H9 (cell line): ENCODE data around the gene CCR8. TPM values are rescaled to one million over a fixed set of nuclear protein-coding genes. Genes with fewer than 3 reads are reported as not detected.

Experiments used
- DNase-seq: peaks from one replicate; pipeline ENCODE4 v3.0.0-alpha.2; 2017
- H2AFZ ChIP-seq: one replicate; pipeline ENCODE4 v1.6.1; 2013; ENCODE audit warnings: mild to moderate bottlenecking, low read length, control low read depth, moderate library complexity
- H2AK5ac ChIP-seq: 2 replicates; pipeline ENCODE4 v1.6.1; 2013; ENCODE audit warnings: low read length, control low read depth, mixed read lengths; ENCODE audit not compliant: insufficient read length
- H2BK120ac ChIP-seq: one replicate; pipeline ENCODE4 v1.6.1; 2013; ENCODE audit warnings: low read depth, mild to moderate bottlenecking, low read length, control low read depth, inconsistent platforms; ENCODE audit not compliant: poor library complexity, severe bottlenecking
- H2BK12ac ChIP-seq: 2 replicates; pipeline ENCODE4 v1.6.1; 2013; ENCODE audit warnings: low read length, control low read depth, mixed read lengths, low read depth; ENCODE audit not compliant: insufficient read length
- H2BK15ac ChIP-seq: 2 replicates; pipeline ENCODE4 v1.6.1; 2013; ENCODE audit warnings: low read depth, low read length, control low read depth
- H2BK20ac ChIP-seq: one replicate; pipeline ENCODE4 v1.6.1; 2013; ENCODE audit warnings: low read depth, mild to moderate bottlenecking, low read length, control low read depth, inconsistent platforms; ENCODE audit not compliant: poor library complexity, severe bottlenecking
- H2BK5ac ChIP-seq: 2 replicates; pipeline ENCODE4 v1.6.1; 2013; ENCODE audit warnings: low read length, control low read depth, mixed read lengths; ENCODE audit not compliant: insufficient read length
- H3K14ac ChIP-seq: 2 replicates; pipeline ENCODE4 v1.6.1; 2013; ENCODE audit warnings: low read length, control low read depth; ENCODE audit not compliant: insufficient read depth
- H3K18ac ChIP-seq: 2 replicates; pipeline ENCODE4 v1.6.1; 2013; ENCODE audit warnings: low read depth, mild to moderate bottlenecking, mixed read lengths, low read length, control low read depth; ENCODE audit not compliant: insufficient read length
- H3K23ac ChIP-seq: 2 replicates; pipeline ENCODE4 v1.6.1; 2013; ENCODE audit warnings: low read length, control low read depth, mixed read lengths, low read depth; ENCODE audit not compliant: insufficient read length
- H3K23me2 ChIP-seq: 2 replicates; pipeline ENCODE4 v1.6.1; 2013; ENCODE audit warnings: low read depth, mild to moderate bottlenecking, mixed read lengths, low read length, control low read depth; ENCODE audit not compliant: insufficient read length, poor library complexity, severe bottlenecking
- H3K27ac ChIP-seq: 2 replicates; pipeline ENCODE4 v1.5.1; 2013; ENCODE audit warnings: low read length, control low read depth, mixed read lengths, low read depth; ENCODE audit not compliant: insufficient read length
- H3K27me3 ChIP-seq: 2 replicates; pipeline ENCODE4 v1.6.1; 2013; ENCODE audit warnings: low read length, control low read depth, inconsistent platforms; ENCODE audit not compliant: insufficient read depth
- H3K4ac ChIP-seq: 2 replicates; pipeline ENCODE4 v1.6.1; 2013; ENCODE audit warnings: low read depth, mild to moderate bottlenecking, control low read depth, inconsistent platforms, low read length, moderate library complexity
- H3K4me1 ChIP-seq: 2 replicates; pipeline ENCODE4 v1.6.1; 2013; ENCODE audit warnings: low read length, control low read depth, inconsistent platforms; ENCODE audit not compliant: insufficient read depth
- H3K4me2 ChIP-seq: 2 replicates; pipeline ENCODE4 v1.6.1; 2013; ENCODE audit warnings: low read length, control low read depth, mixed read lengths; ENCODE audit not compliant: insufficient read length, insufficient read depth
- H3K56ac ChIP-seq: 2 replicates; pipeline ENCODE4 v1.6.1; 2013; ENCODE audit warnings: low read depth, mild to moderate bottlenecking, mixed read lengths, low read length, control low read depth; ENCODE audit not compliant: insufficient read length
- H3K79me1 ChIP-seq: 2 replicates; pipeline ENCODE4 v1.6.1; 2013; ENCODE audit warnings: low read depth, mild to moderate bottlenecking, moderate library complexity, low read length, control low read depth, inconsistent platforms; ENCODE audit not compliant: insufficient read depth, poor library complexity, severe bottlenecking
- H3K79me2 ChIP-seq: 2 replicates; pipeline ENCODE4 v1.6.1; 2013; ENCODE audit warnings: low read length, control low read depth, inconsistent platforms; ENCODE audit not compliant: insufficient read depth
- H3K9ac ChIP-seq: 2 replicates; pipeline ENCODE4 v1.6.1; 2013; ENCODE audit warnings: low read length, control low read depth, mixed read lengths; ENCODE audit not compliant: insufficient read length; ENCODE audit errors: extremely low read depth
- H3K9me3 ChIP-seq: one replicate; pipeline ENCODE4 v1.6.1; 2013; ENCODE audit warnings: low read depth, low read length, inconsistent platforms; ENCODE audit not compliant: control insufficient read depth
- H3T11ph ChIP-seq: one replicate; pipeline ENCODE4 v1.6.1; 2013; ENCODE audit warnings: mild to moderate bottlenecking, low read length, control low read depth, inconsistent platforms
- H4K20me1 ChIP-seq: one replicate; pipeline ENCODE4 v1.6.1; 2013; ENCODE audit not compliant: control insufficient read depth, insufficient read length, insufficient read depth
- H4K5ac ChIP-seq: 2 replicates; pipeline ENCODE4 v1.6.1; 2013; ENCODE audit warnings: low read depth, mild to moderate bottlenecking, mixed read lengths, low read length, control low read depth; ENCODE audit not compliant: insufficient read length
- H4K8ac ChIP-seq: replicated peaks from 2 replicates; pipeline ENCODE4 v1.6.1; 2013; ENCODE audit warnings: low read length, control low read depth, mixed read lengths, low read depth; ENCODE audit not compliant: insufficient read length
- H4K91ac ChIP-seq: 2 replicates; pipeline ENCODE4 v1.6.1; 2013; ENCODE audit warnings: low read depth, mild to moderate bottlenecking, moderate library complexity, mixed read lengths, low read length, control low read depth; ENCODE audit not compliant: insufficient read length
- H3K27ac Mint-ChIP-seq, 3 experiments: 2 replicates in 2 of 3; 3 replicates in 1 of 3; pipeline ENCODE4 v1.8.0; 2020 to 2021; ENCODE audit warnings: mixed read lengths in 3 of 3, mild to moderate bottlenecking in 1 of 3, moderate library complexity in 1 of 3
- H3K27me3 Mint-ChIP-seq: 2 replicates; pipeline ENCODE4 v1.8.0; 2021; ENCODE audit warnings: low read depth, mild to moderate bottlenecking, moderate library complexity, mixed read lengths
- H3K36me3 Mint-ChIP-seq, 3 experiments: 2 replicates in 2 of 3; 3 replicates in 1 of 3; pipeline ENCODE4 v1.8.0; 2020 to 2021; ENCODE audit warnings: low read depth in 3 of 3, mixed read lengths in 3 of 3; ENCODE audit not compliant: insufficient read depth in 1 of 3
- H3K4me1 Mint-ChIP-seq, 2 experiments: 2 replicates each; pipeline ENCODE4 v1.8.0; 2020; ENCODE audit warnings: mixed read lengths in 2 of 2
- H3K4me3 Mint-ChIP-seq, 2 experiments: 2 replicates in 1 of 2; 3 replicates in 1 of 2; pipeline ENCODE4 v1.8.0; 2020 to 2021; ENCODE audit warnings: mild to moderate bottlenecking in 2 of 2, mixed read lengths in 2 of 2, moderate library complexity in 1 of 2
- H3K9me3 Mint-ChIP-seq, 2 experiments: 2 replicates in 1 of 2; 3 replicates in 1 of 2; pipeline ENCODE4 v1.8.0; 2020; ENCODE audit warnings: mild to moderate bottlenecking in 2 of 2, mixed read lengths in 2 of 2, moderate library complexity in 1 of 2
- CTCF ChIP-seq: fragments of 200-600 bp; sonication (generic); conservative IDR thresholded peaks from 3 replicates; pipeline ENCODE4 v1.8.0; 2021; ENCODE audit warnings: antibody characterized with exemption, mild to moderate bottlenecking
- total RNA-seq: library from RNA; stranded (reverse); gene quantifications from 2 replicates; pipeline ENCODE4 v1.2.1, GENCODE V29; 2021

Gene CCR8
- total RNA-seq, 1 experiment from 2014 or later: 0.31 TPM

DNA sequence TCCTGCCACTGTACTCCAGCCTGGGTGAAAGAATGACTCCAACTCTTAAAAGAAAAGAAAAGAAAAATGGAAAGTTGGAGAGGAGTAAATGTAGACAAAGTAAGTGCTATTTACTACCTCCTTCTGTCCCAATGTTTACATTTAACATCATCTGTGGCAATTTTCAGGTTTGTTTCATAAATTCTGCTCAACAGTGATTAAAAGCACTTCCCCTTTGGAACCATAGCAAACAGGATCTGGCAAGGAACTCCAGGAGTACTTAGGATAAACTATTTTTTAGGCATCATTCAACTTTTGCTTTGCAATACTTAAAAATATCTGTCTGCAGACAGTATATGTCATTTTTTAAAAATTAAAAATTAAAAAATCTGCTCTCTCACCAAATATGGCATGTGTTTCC is 44.2 kb upstream of the CCR8 start:
- Histone ChIP-seq H2BK5ac (no peak overlapping the region), H3K14ac (no peak overlapping the region), H2BK15ac (no peak overlapping the region), H3K56ac (no peak overlapping the region), H2BK20ac (no peak overlapping the region), H3K79me2 (no peaks in the 10 kb centered on the region), H3K4me1 (no peaks in the 10 kb centered on the region; the same call in 1 of the 2 replicates), H3K4ac (no peak overlapping the region), H3K9ac (no peak overlapping the region), H2BK120ac (no peak overlapping the region), H2BK12ac (no peak overlapping the region), H3T11ph (no peak overlapping the region), H2AFZ (no peak overlapping the region), H3K4me2 (no peak overlapping the region), H3K9me3 (no peaks in the 10 kb centered on the region), H2AK5ac (no peak overlapping the region), H4K5ac (no peak overlapping the region), H4K8ac (no peak overlapping the region), H3K27ac (no peak overlapping the region), H3K79me1 (no peaks in the 10 kb centered on the region), H3K23ac (no peak overlapping the region), H4K91ac (no peak overlapping the region), H3K27me3 (no peaks in the 10 kb centered on the region), H3K23me2 (no peaks in the 10 kb centered on the region), H4K20me1 (no peaks in the 10 kb centered on the region), H3K18ac (no peak overlapping the region)
- Mint-ChIP-seq H3K27me3 (no peaks in the 10 kb centered on the region), H3K9me3 (no peaks in the 10 kb centered on the region), H3K36me3 (no peaks in the 10 kb centered on the region), H3K27ac (no peak overlapping the region), H3K4me3 (no peak overlapping the region), H3K4me1 (peaks cover 14 to 17% of the 10 kb centered on the region in 2 experiments)
- no peak for DNase-seq
- TF ChIP-seq CTCF: no peak
